Gastroesophageal sphincter (tissue), 4 donors: Measurements from ENCODE around the gene PRXL2B. TPM values are rescaled to one million over a fixed set of nuclear protein-coding genes. Genes with fewer than 3 reads are reported as not detected.
A peak's percentile ranks its signal among the peaks of the same experiment; 100 is the strongest.
"Not testable (repeated sequence)": the region's sequence is repeated elsewhere in the genome, so short reads cannot be mapped to it uniquely, and the experiment has no call there.

ENCODE experiments used
- ATAC-seq: fragments of 150-250 bp; one replicate; pipeline ENCODE4 v1.9.1; 2016; ENCODE audit warnings: mild to moderate bottlenecking, moderate library complexity
- H3K27ac ChIP-seq, 4 donors: fragments of 200-600 bp; sonication (generic) in 3 of 4; 1 replicate in 3 of 4; 2 replicates in 1 of 4; pipeline ENCODE4 v1.5.1; 2016 to 2019
- H3K27me3 ChIP-seq: fragments of 200-600 bp; sonication (generic); one replicate; pipeline ENCODE4 v1.5.1; 2019
- H3K36me3 ChIP-seq, 2 donors: fragments of 200-600 bp; sonication (generic); one replicate each; pipeline ENCODE4 v1.5.1; 2019; ENCODE audit warnings: control low read depth in 1 of 2
- H3K4me1 ChIP-seq, 3 donors: fragments of 200-600 bp; sonication (generic); 1 replicate in 2 of 3; 2 replicates in 1 of 3; pipeline ENCODE4 v1.5.1; 2016 to 2019; ENCODE audit warnings: control low read depth in 2 of 3
- H3K4me3 ChIP-seq, 2 donors: fragments of 200-600 bp; sonication (generic); one replicate each; pipeline ENCODE4 v1.5.1; 2019; ENCODE audit warnings: mild to moderate bottlenecking in 1 of 2, moderate library complexity in 1 of 2
- H3K9me3 ChIP-seq, 3 donors: fragments of 200-600 bp; sonication (generic); one replicate each; pipeline ENCODE4 v1.5.1; 2017 to 2019; ENCODE audit warnings: control low read depth in 2 of 3
- EP300 ChIP-seq: sonication (generic); formaldehyde crosslinking; IDR thresholded peaks from one replicate; pipeline ENCODE4 v1.6.1; 2017; ENCODE audit warnings: antibody characterized with exemption, mild to moderate bottlenecking
- POLR2A ChIP-seq, 2 donors: fragments of 450-650 bp; IDR thresholded peaks; one replicate each; pipeline ENCODE4 v1.6.1; 2017; ENCODE audit warnings: antibody characterized with exemption in 2 of 2, mild to moderate bottlenecking in 2 of 2, moderate library complexity in 1 of 2
- POLR2AphosphoS5 ChIP-seq: sonication (generic); formaldehyde crosslinking; IDR thresholded peaks from one replicate; pipeline ENCODE4 v1.6.1; 2017; ENCODE audit warnings: antibody characterized with exemption
- WGBS, 2 donors: methylation state at CpG; one replicate each; pipeline ENCODE4 v1.1.5; 2018; ENCODE audit warnings: low coverage in 1 of 2; 5-methylcytosine and 5-hydroxymethylcytosine counted together
- total RNA-seq, 4 donors: library from RNA; depleted of rRNA; stranded (reverse); fragments of >200 nt; gene quantifications; one replicate each; pipeline ENCODE4 v1.1.0, GENCODE V29; 2016
- TF ChIP-seq, protein P1 (sequence below), 4 experiments: fragments of 200-600 bp in 2 of 4; fragments of 450-650 bp in 2 of 4; sonication (generic) in 1 of 4; IDR thresholded peaks; one replicate each; pipeline ENCODE4 v1.5.1; 2017 to 2019; ENCODE audit warnings: antibody characterized with exemption in 4 of 4, mild to moderate bottlenecking in 2 of 4, moderate library complexity in 2 of 4

PRXL2B gene
- total RNA-seq, 4 donors from 2014 or later = 6.5 to 24.1 (median 14.0) TPM

DNA sequence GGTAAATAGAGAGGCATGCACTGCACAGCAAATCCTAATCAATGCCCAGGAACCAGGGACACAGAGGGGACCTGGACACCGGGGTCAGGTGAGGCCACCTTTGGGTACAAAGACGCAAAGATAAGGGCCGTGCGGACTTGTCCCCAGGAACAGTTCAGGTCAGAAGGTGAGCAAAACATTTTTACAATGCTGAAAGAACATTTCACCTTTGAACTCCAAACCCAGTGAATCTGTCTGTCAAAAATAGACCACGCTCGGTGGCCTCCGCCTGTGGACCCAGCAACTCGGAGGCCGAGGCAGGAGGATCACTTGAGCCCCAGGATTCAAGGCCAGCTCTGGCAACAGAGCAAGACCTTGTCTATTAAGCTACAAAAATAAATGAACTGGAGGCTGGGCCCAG lies 15.2 kb upstream of the PRXL2B start:
- peaks cover 0 to 11% (median 7%) of the 10 kb centered on the region in 3 donors for H3K4me1 ChIP-seq
- ATAC-seq = no peak
- H3K9me3 ChIP-seq = peaks cover 0 to 16% (median 0%) of the 10 kb centered on the region in 3 donors
- H3K27me3 ChIP-seq = peaks cover 64% of the 10 kb centered on the region
- TF ChIP-seq, protein P1, sequence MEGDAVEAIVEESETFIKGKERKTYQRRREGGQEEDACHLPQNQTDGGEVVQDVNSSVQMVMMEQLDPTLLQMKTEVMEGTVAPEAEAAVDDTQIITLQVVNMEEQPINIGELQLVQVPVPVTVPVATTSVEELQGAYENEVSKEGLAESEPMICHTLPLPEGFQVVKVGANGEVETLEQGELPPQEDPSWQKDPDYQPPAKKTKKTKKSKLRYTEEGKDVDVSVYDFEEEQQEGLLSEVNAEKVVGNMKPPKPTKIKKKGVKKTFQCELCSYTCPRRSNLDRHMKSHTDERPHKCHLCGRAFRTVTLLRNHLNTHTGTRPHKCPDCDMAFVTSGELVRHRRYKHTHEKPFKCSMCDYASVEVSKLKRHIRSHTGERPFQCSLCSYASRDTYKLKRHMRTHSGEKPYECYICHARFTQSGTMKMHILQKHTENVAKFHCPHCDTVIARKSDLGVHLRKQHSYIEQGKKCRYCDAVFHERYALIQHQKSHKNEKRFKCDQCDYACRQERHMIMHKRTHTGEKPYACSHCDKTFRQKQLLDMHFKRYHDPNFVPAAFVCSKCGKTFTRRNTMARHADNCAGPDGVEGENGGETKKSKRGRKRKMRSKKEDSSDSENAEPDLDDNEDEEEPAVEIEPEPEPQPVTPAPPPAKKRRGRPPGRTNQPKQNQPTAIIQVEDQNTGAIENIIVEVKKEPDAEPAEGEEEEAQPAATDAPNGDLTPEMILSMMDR (IDR thresholded peaks at IDR 0.05) = no peak
- TF ChIP-seq POLR2AphosphoS5 = no peak
- TF ChIP-seq POLR2A (IDR thresholded peaks at IDR 0.05) = no peak
- H3K27ac ChIP-seq = no peak overlapping the region
- no peaks in the 10 kb centered on the region for H3K36me3 ChIP-seq
- 83 to 94% methylated on average over 3 to 9 of the region's 9 CpGs for WGBS, 2 donors
- H3K4me3 ChIP-seq = no peak overlapping the region

DNA sequence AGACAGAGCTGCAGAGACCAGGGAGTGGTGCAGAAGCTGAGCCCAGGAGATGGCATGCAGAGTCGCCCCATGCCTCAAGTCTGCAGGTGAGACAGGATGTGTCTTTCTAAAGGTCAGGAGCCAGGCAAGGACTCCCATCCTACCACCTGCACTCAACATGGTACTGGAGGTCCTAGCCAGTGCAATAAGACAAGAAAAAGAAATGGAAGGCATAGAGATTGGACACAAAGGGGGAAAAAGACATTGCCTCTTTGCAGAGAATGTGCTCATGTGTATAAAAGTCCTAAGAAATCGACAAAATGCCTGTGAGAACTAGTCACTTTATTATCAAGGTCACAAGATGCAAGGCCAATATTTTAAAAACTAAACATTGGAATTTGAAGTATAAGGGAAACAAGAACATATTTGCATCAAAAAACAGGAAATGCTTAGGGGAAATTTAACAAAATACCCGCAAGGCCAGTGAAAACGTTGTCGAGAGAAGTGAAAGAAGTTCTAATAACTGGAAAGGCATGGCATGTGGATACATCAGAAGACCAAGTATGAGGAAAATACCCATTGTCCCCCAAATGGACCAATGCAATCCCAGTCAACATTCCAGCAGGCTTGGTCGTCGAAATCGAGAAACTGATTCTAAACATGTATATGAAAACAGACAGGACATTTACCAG lies 13.2 kb upstream of the PRXL2B start:
- WGBS, 2 donors = 81 to 92% methylated on average over 7 to 8 of the region's 8 CpGs
- H3K27ac ChIP-seq = no peak overlapping the region
- TF ChIP-seq POLR2AphosphoS5 (no peak), POLR2A (IDR thresholded peaks at IDR 0.05) (no peak), EP300 (no peak)
- TF ChIP-seq, protein P1 (IDR thresholded peaks at IDR 0.05) = no peak
- no peaks in the 10 kb centered on the region for H3K36me3 ChIP-seq
- peaks cover 0 to 16% (median 0%) of the 10 kb centered on the region in 3 donors for H3K9me3 ChIP-seq
- ATAC-seq = no peak
- H3K4me3 ChIP-seq = no peak overlapping the region
- peaks cover 69% of the 10 kb centered on the region for H3K27me3 ChIP-seq
- H3K4me1 ChIP-seq = peaks cover 0 to 17% (median 9%) of the 10 kb centered on the region in 3 donors

DNA sequence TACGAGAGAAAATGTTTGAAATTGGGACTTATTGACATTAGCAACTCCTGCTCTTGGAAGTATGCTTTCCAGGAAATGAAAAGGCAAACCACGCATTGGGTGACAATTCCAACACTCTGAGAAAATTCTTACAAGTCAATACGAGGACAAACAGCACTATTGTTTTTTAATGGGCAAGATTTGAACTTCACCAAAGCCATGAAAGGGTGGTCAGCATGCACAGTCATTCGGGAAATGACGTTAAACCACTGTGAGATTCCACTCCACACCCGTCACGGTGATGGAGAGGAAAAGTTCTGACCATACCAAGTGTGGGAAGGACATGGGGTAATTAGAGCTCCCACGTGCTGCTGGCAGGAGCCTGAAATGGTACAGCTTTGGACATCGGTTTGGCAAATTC lies 12.2 kb upstream of the PRXL2B start:
- Histone ChIP-seq H3K27ac (no peak overlapping the region), H3K4me3 (no peak overlapping the region), H3K36me3 (no peaks in the 10 kb centered on the region), H3K9me3 (peaks cover 0 to 16% (median 0%) of the 10 kb centered on the region in 3 donors), H3K27me3 (peaks cover 74% of the 10 kb centered on the region), H3K4me1 (peaks cover 0 to 17% (median 9%) of the 10 kb centered on the region in 3 donors)
- TF ChIP-seq POLR2AphosphoS5 (no peak), EP300 (no peak), POLR2A (IDR thresholded peaks at IDR 0.05) (no peak)
- TF ChIP-seq, protein P1 (IDR thresholded peaks at IDR 0.05) = no peak
- WGBS, 2 donors = 60 to 70% methylated on average over 3 to 6 of the region's 9 CpGs
- no peak for ATAC-seq

- peaks cover 85% of the 10 kb centered on the region for H3K27me3 ChIP-seq
- peak overlapping the region in 3 of 4 donors; percentile 45 to 71 (median 61) for H3K27ac ChIP-seq
- TF ChIP-seq POLR2A (IDR thresholded peaks at IDR 0.05) (no peak), POLR2AphosphoS5 (no peak), EP300 (no peak)
- TF ChIP-seq, protein P1 (IDR thresholded peaks at IDR 0.05) = no peak
- no peaks in the 10 kb centered on the region for H3K36me3 ChIP-seq
- H3K9me3 ChIP-seq = peaks cover 0 to 16% (median 0%) of the 10 kb centered on the region in 3 donors
- H3K4me3 ChIP-seq = no peak overlapping the region
- ATAC-seq = peak; percentile 8
- no CpG with 5 or more reads among the region's 23 CpGs for WGBS, 2 donors
- H3K4me1 ChIP-seq = peaks cover 0 to 17% (median 9%) of the 10 kb centered on the region in 3 donors
Observed at GRCh38 chr1:2575801-2576663, 10.5 kb upstream of the PRXL2B start.

DNA sequence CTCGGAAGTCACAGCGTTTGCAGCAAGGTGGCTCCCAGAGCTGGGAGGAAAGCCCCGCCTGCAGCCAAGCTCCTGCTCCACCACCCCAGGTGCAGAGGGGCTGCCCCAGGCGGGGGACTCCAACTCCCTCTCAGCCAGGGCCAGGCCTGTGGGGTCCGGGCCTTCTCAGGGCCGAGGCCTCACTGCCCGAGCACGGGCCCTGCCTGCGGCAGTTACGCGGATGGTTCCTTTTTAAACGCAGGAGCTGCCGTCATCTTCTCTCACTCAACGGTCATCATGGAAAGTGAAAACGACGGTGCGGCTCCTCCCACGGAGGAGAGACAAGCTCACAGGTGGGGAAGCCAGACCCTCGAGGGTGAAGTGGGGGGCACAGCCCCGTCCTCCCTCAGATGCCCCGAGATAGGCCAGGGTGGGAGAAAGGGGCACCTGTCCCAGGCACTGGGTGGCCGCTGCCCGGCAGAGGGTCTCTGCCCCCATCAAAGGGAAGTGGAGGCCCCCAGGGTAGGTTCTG lies 9.0 kb upstream of the PRXL2B start:
- ATAC-seq, H3K36me3 ChIP-seq: not testable (repeated sequence)
- Histone ChIP-seq H3K4me3 (peak overlapping the region in 1 of 2 donors; percentile 19), H3K27ac (peak overlapping the region in 3 of 4 donors; percentile 66 to 80 (median 68)), H3K4me1 (peaks cover 0 to 17% (median 9%) of the 10 kb centered on the region in 3 donors), H3K9me3 (peaks cover 0 to 16% (median 0%) of the 10 kb centered on the region in 3 donors), H3K27me3 (peaks cover 79% of the 10 kb centered on the region)
- 33 to 66% methylated on average over 1 to 3 of the region's 23 CpGs for WGBS, 2 donors
